Mesendoderm (in vitro differentiated cells): ENCODE results near the gene MAGI2.

Experiments
- DNase-seq: peaks from one replicate; pipeline ENCODE4 v3.0.0; 2013
- H2AK5ac ChIP-seq: 2 replicates; pipeline ENCODE4 v1.6.1; 2013; ENCODE audit warnings: low read length, inconsistent platforms
- H2BK120ac ChIP-seq: 2 replicates; pipeline ENCODE4 v1.6.1; 2013; ENCODE audit warnings: low read depth, mild to moderate bottlenecking, low read length, moderate library complexity, mixed read lengths
- H2BK15ac ChIP-seq: replicated peaks from 2 replicates; pipeline ENCODE4 v1.6.1; 2013; ENCODE audit warnings: low read depth, mild to moderate bottlenecking, moderate library complexity
- H2BK5ac ChIP-seq: 2 replicates; pipeline ENCODE4 v1.6.1; 2013; ENCODE audit warnings: low read length, inconsistent platforms
- H3K18ac ChIP-seq: 2 replicates; pipeline ENCODE4 v1.6.1; 2013; ENCODE audit warnings: mild to moderate bottlenecking, low read length, mixed read lengths
- H3K23ac ChIP-seq: one replicate; pipeline ENCODE4 v1.6.1; 2013; ENCODE audit warnings: low read length
- H3K27ac ChIP-seq: 2 replicates; pipeline ENCODE4 v1.5.1; 2013; ENCODE audit warnings: low read depth, mild to moderate bottlenecking, inconsistent platforms, low read length, moderate library complexity
- H3K27me3 ChIP-seq: 2 replicates; pipeline ENCODE4 v1.6.1; 2013; ENCODE audit warnings: low read length, control low read depth, mild to moderate bottlenecking, inconsistent platforms; ENCODE audit not compliant: insufficient read depth, poor library complexity
- H3K36me3 ChIP-seq: 2 replicates; pipeline ENCODE4 v1.6.1; 2013; ENCODE audit warnings: low read length, inconsistent platforms; ENCODE audit not compliant: control insufficient read depth, insufficient read depth
- H3K4ac ChIP-seq: one replicate; pipeline ENCODE4 v1.6.1; 2013; ENCODE audit warnings: low read depth, mild to moderate bottlenecking, low read length, moderate library complexity
- H3K4me1 ChIP-seq: 2 replicates; pipeline ENCODE4 v1.6.1; 2013; ENCODE audit warnings: low read depth, low read length, inconsistent platforms; ENCODE audit not compliant: control insufficient read depth
- H3K4me2 ChIP-seq: 2 replicates; pipeline ENCODE4 v1.6.1; 2013; ENCODE audit warnings: low read length
- H3K4me3 ChIP-seq: 2 replicates; pipeline ENCODE4 v1.5.1; 2013; ENCODE audit warnings: mild to moderate bottlenecking, low read length
- H3K56ac ChIP-seq: one replicate; pipeline ENCODE4 v1.6.1; 2013; ENCODE audit warnings: low read length
- H3K79me1 ChIP-seq: 2 replicates; pipeline ENCODE4 v1.6.1; 2013; ENCODE audit warnings: low read length, inconsistent platforms
- H3K79me2 ChIP-seq: 2 replicates; pipeline ENCODE4 v1.6.1; 2013; ENCODE audit warnings: mild to moderate bottlenecking, low read length; ENCODE audit not compliant: control insufficient read depth, insufficient read depth
- H3K9ac ChIP-seq: 2 replicates; pipeline ENCODE4 v1.6.1; 2013; ENCODE audit warnings: low read length, inconsistent platforms
- H4K5ac ChIP-seq: one replicate; pipeline ENCODE4 v1.6.1; 2013; ENCODE audit warnings: low read length
- H4K8ac ChIP-seq: one replicate; pipeline ENCODE4 v1.6.1; 2013; ENCODE audit warnings: low read depth, mild to moderate bottlenecking, control low read depth, low read length, moderate library complexity
- WGBS: extraction: QIAGEN DNeasy Blood & Tissue Kit; methylation state at CpG from one replicate; pipeline ENCODE4 v1.1.7; 2013; ENCODE audit warnings: low lambda C conversion rate, missing lambda C conversion rate; ENCODE audit not compliant: insufficient coverage; ENCODE audit errors: extremely low coverage; 5-methylcytosine and 5-hydroxymethylcytosine counted together

Gene MAGI2

DNA sequence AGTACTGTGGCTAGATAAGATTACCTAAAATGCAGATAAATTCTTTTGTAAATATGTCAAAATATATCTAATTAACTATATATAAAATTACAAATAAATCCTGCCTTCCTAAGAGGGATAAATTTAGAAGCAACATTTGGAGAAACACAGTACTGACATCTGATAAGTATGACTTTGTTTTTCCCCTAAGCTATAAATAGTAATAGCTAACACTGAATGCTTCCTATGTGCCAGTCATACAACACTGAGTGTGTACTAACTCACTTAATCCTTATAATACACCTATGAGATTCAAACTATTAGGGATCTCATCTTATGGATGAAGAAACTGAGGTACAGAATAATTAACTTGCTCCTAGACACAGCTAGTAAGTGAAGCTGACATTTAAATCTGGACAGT lies 733.4 kb downstream of the MAGI2 start:
- no peaks in the 10 kb centered on the region for H3K27me3 ChIP-seq
- no peak overlapping the region for H3K9ac ChIP-seq
- H2BK15ac ChIP-seq = no peak overlapping the region
- no peak overlapping the region for H2BK120ac ChIP-seq
- no peak overlapping the region for H4K5ac ChIP-seq
- H4K8ac ChIP-seq = no peak overlapping the region
- H3K79me1 ChIP-seq = peaks cover 2% of the 10 kb centered on the region
- H3K4me3 ChIP-seq = no peak overlapping the region
- H3K79me2 ChIP-seq = no peaks in the 10 kb centered on the region
- no peak overlapping the region for H3K4me2 ChIP-seq
- DNase-seq = no peak
- H3K4ac ChIP-seq = no peak overlapping the region
- no peak overlapping the region for H3K23ac ChIP-seq
- no peaks in the 10 kb centered on the region for H3K36me3 ChIP-seq
- H2BK5ac ChIP-seq = no peak overlapping the region
- no peak overlapping the region for H3K27ac ChIP-seq
- H2AK5ac ChIP-seq = no peak overlapping the region
- H3K4me1 ChIP-seq = peaks cover 3% of the 10 kb centered on the region
- no peak overlapping the region for H3K56ac ChIP-seq
- no peak overlapping the region for H3K18ac ChIP-seq

DNA sequence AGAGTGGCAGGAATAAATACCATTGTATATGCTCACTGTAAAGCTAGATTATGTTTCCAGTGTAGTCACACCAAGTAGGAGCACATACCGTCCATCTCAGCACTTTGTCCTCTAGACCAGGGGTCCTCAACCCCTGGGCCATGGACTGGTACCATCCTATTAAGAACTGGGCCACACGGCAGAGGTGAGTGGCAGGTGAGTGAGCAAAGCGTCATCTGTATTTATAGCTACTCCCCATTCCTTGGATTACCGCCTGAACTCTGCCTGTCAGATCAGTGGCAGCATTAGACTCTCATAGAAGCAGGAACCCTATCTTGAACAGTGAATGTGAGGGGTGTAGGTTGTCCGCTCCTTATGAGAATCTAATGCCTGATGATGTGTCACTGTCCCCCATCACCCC lies 735.3 kb downstream of the MAGI2 start:
- no peak overlapping the region for H3K56ac ChIP-seq
- no peak overlapping the region for H3K4ac ChIP-seq
- no CpG with 5 or more reads among the region's 5 CpGs for WGBS

DNA sequence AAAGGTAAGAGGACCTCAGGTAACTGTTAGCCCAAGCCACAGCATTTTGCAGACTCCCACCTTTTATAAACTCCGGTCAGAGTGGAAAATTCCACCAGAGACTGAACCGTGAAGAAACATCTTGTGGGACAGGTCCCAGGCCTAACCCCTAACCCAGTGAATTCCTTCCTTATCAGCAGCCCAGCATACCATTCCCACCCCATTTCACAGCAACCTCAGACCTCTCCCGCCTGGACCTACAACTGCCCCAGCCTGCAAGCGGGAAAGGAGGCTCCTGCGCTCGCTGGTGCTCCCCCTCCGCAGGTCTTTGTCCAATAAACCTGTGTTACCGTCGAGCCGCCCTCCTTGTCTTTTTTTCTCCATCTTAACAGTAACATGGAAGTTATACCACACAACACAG lies 736.6 kb downstream of the MAGI2 start:
- Histone ChIP-seq H3K4me1 (peaks cover 3% of the 10 kb centered on the region), H4K5ac (no peak overlapping the region), H2BK120ac (peak overlapping the region; percentile 82), H2AK5ac (no peak overlapping the region), H2BK5ac (no peak overlapping the region), H3K27ac (no peak overlapping the region), H3K4ac (peak overlapping the region; percentile 55), H4K8ac (no peak overlapping the region), H3K4me3 (no peak overlapping the region), H3K18ac (peak overlapping the region; percentile 75), H3K79me2 (no peaks in the 10 kb centered on the region), H3K36me3 (no peaks in the 10 kb centered on the region), H3K4me2 (no peak overlapping the region), H3K9ac (no peak overlapping the region), H3K79me1 (no peaks in the 10 kb centered on the region), H3K23ac (no peak overlapping the region), H3K27me3 (no peaks in the 10 kb centered on the region), H3K56ac (peak overlapping the region; percentile 40), H2BK15ac (peak overlapping the region; percentile 74)
- no CpG with 5 or more reads among the region's 10 CpGs for WGBS
- peak; percentile 94 for DNase-seq

More for the DNA sequence above, 735.3 kb downstream of the MAGI2 start:
- Histone ChIP-seq H2AK5ac (no peak overlapping the region), H3K79me2 (no peaks in the 10 kb centered on the region), H3K4me2 (no peak overlapping the region), H3K9ac (no peak overlapping the region), H3K18ac (no peak overlapping the region), H3K4me3 (no peak overlapping the region), H3K27me3 (no peaks in the 10 kb centered on the region), H3K27ac (no peak overlapping the region), H2BK120ac (no peak overlapping the region), H4K8ac (no peak overlapping the region), H4K5ac (no peak overlapping the region), H3K79me1 (no peaks in the 10 kb centered on the region), H3K23ac (no peak overlapping the region), H3K4me1 (peaks cover 3% of the 10 kb centered on the region), H3K36me3 (no peaks in the 10 kb centered on the region), H2BK5ac (no peak overlapping the region), H2BK15ac (no peak overlapping the region)
- DNase-seq = no peak

DNA sequence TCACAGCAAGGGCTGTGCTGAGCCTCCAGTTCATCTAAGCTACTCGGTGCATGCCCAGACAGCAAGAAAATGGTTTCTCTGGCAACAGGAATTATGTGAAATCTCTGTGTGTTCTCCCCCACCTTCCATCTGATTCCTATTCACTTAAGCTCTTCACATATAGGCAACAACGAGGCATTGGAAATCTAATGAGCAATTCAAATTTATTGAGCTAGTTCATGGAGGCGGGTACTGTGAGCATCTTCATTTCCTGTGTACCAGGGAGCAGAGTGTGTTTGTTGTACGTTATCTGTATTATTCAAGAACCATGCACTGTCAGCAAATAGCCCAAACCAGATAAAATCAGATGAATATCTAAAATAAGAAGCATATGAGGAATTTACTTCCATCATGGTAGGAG lies 739.1 kb downstream of the MAGI2 start:
- Histone ChIP-seq H3K27me3 (no peaks in the 10 kb centered on the region), H3K4me1 (peaks cover 12% of the 10 kb centered on the region), H4K5ac (no peak overlapping the region), H3K79me1 (no peaks in the 10 kb centered on the region), H4K8ac (no peak overlapping the region), H3K4me3 (no peak overlapping the region), H3K9ac (no peak overlapping the region), H3K36me3 (no peaks in the 10 kb centered on the region), H3K27ac (no peak overlapping the region), H2BK15ac (no peak overlapping the region), H3K4me2 (no peak overlapping the region), H2BK120ac (no peak overlapping the region), H2AK5ac (no peak overlapping the region), H2BK5ac (no peak overlapping the region), H3K4ac (no peak overlapping the region), H3K23ac (no peak overlapping the region), H3K56ac (no peak overlapping the region), H3K18ac (no peak overlapping the region), H3K79me2 (no peaks in the 10 kb centered on the region)
- WGBS = no CpG with 5 or more reads among the region's 4 CpGs
- DNase-seq = no peak

DNA sequence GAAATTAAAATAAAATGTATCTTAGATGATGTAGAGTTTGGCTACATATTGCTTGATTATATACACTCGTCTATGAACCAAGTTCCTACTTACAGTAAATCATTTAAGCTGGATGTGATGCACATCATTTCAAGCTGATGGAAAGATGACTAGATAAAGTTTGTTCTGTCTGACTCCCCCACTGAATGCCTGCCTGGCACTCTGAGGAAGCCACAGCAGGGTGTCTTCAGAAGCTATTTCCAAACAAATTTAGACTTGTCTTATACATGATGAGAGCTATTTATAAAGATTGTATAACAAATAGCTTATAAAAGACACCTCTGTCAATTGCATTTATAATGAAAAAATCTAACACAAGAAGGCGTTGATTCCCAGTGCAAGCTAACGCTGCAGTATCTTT lies 741.4 kb downstream of the MAGI2 start:
- Histone ChIP-seq H2BK5ac (no peak overlapping the region), H3K23ac (no peak overlapping the region), H2BK15ac (no peak overlapping the region), H3K79me2 (no peaks in the 10 kb centered on the region), H3K36me3 (no peaks in the 10 kb centered on the region), H2BK120ac (no peak overlapping the region), H2AK5ac (no peak overlapping the region), H3K9ac (no peak overlapping the region), H4K8ac (no peak overlapping the region), H3K4me2 (no peak overlapping the region), H3K4me3 (no peak overlapping the region), H3K4me1 (peaks cover 12% of the 10 kb centered on the region), H3K56ac (no peak overlapping the region), H3K79me1 (no peaks in the 10 kb centered on the region), H3K18ac (no peak overlapping the region), H4K5ac (no peak overlapping the region), H3K27me3 (no peaks in the 10 kb centered on the region), H3K4ac (no peak overlapping the region), H3K27ac (no peak overlapping the region)
- DNase-seq = no peak
- no CpG with 5 or more reads among the region's 3 CpGs for WGBS

DNA sequence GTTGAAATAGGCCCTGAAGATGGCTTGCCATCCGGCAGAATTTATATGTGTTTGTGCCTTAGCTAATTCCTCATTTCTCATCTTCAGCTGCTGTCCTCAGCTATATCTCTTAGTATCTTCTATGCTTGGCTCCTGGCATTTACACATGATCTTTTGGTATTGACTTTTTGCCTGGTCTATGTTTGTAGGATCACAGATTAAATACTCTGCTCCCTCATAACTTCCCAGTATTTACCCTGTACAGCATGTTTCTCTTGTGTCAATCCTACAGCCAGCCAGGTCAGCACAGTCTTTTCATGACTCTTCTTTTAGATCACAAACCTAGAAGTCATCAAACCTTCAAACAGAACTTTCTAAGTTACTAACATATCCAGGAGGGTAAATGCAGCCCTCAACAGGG lies 743.8 kb downstream of the MAGI2 start:
- no peak overlapping the region for H2BK5ac ChIP-seq
- no peak overlapping the region for H2AK5ac ChIP-seq
- no peak for DNase-seq
- no peak overlapping the region for H3K4ac ChIP-seq
- peaks cover 13% of the 10 kb centered on the region for H3K4me1 ChIP-seq
- no peak overlapping the region for H2BK120ac ChIP-seq
- no peak overlapping the region for H2BK15ac ChIP-seq
- H3K27ac ChIP-seq = no peak overlapping the region
- H3K4me3 ChIP-seq = no peak overlapping the region
- H3K9ac ChIP-seq = no peak overlapping the region
- H3K79me1 ChIP-seq = no peaks in the 10 kb centered on the region
- H4K5ac ChIP-seq = no peak overlapping the region
- H3K27me3 ChIP-seq = no peaks in the 10 kb centered on the region
- H3K36me3 ChIP-seq = no peaks in the 10 kb centered on the region
- H3K79me2 ChIP-seq = no peaks in the 10 kb centered on the region
- WGBS = no CpG with 5 or more reads among the region's 1 CpG
- no peak overlapping the region for H3K23ac ChIP-seq
- H3K56ac ChIP-seq = no peak overlapping the region
- no peak overlapping the region for H3K18ac ChIP-seq
- no peak overlapping the region for H4K8ac ChIP-seq
- H3K4me2 ChIP-seq = no peak overlapping the region
